ENCODE measurements around the gene AHCYL1. TPM values are rescaled to one million over a fixed set of nuclear protein-coding genes. Genes with fewer than 3 reads are reported as not detected.

The AHCYL1 gene
- total RNA-seq, 1 experiment from 2014 or later: 147 TPM

GRCh38 chr1:109976762-109977161 is 7.8 kb upstream of the AHCYL1 start:
- intact Hi-C loops (cut with micrococcal nuclease; ENCODE audit: unreplicated experiment): no loop called here
- H3K4me2 ChIP-seq: peak overlapping the region; percentile 60
- no peak for DNase-seq
- peaks cover 82% of the 10 kb centered on the region for H3K4me1 ChIP-seq (replicated peaks; ENCODE audit: insufficient read depth)
- no peaks in the 10 kb centered on the region for H4K20me1 ChIP-seq (ENCODE audit: insufficient read depth)
- ChIA-PET CTCF (no interaction called here), POLR2A (ENCODE audit: unreplicated experiment) (no interaction called here)
- H3K79me2 ChIP-seq (ENCODE audit: low read depth): no peaks in the 10 kb centered on the region
- no peak overlapping the region for H2AFZ ChIP-seq
- H3F3A ChIP-seq (ENCODE audit: insufficient read depth, low read depth): peaks cover 53% of the 10 kb centered on the region
- H3K9me3 ChIP-seq (ENCODE audit: insufficient read depth, low read depth): 0 out of 2 replicates have a peak, but pooled peaks cover 12% of the 10 kb centered on the region
- BruUV-seq (replicated peaks): no TSS peak
- H3K36me3 ChIP-seq (ENCODE audit: low read depth): no peaks in the 10 kb centered on the region
- no peaks in the 10 kb centered on the region for H3K27me3 ChIP-seq (ENCODE audit: insufficient read depth, low read depth)
- no peak overlapping the region for H3K4me3 ChIP-seq
- TF ChIP-seq EZH2 (IDR thresholded peaks at IDR 0.05; ENCODE audit: low read depth) (no peak), CTCF (conservative IDR thresholded peaks at IDR 0.05) (no peak)
- peak overlapping the region; percentile 90 for H3K27ac ChIP-seq
- no peaks in the 10 kb centered on the region for H3K9me2 ChIP-seq (ENCODE audit: insufficient read depth)

GRCh38 chr1:109977225-109977624 is 7.3 kb upstream of the AHCYL1 start:
- TF ChIP-seq CTCF (conservative IDR thresholded peaks at IDR 0.05) (no peak), EZH2 (IDR thresholded peaks at IDR 0.05; ENCODE audit: low read depth) (no peak)
- Histone ChIP-seq H3K9me2 (ENCODE audit: insufficient read depth) (no peaks in the 10 kb centered on the region), H3K4me1 (replicated peaks; ENCODE audit: insufficient read depth) (peaks cover 87% of the 10 kb centered on the region), H4K20me1 (ENCODE audit: insufficient read depth) (no peaks in the 10 kb centered on the region), H3K79me2 (ENCODE audit: low read depth) (no peaks in the 10 kb centered on the region), H3K4me3 (no peak overlapping the region), H3F3A (ENCODE audit: insufficient read depth, low read depth) (peaks cover 53% of the 10 kb centered on the region), H3K27me3 (ENCODE audit: insufficient read depth, low read depth) (no peaks in the 10 kb centered on the region), H3K36me3 (ENCODE audit: low read depth) (no peaks in the 10 kb centered on the region), H3K9me3 (ENCODE audit: insufficient read depth, low read depth) (0 out of 2 replicates have a peak, but pooled peaks cover 12% of the 10 kb centered on the region), H2AFZ (no peak overlapping the region), H3K4me2 (no peak overlapping the region), H3K27ac (no peak overlapping the region; the same call in 1 of the 2 replicates)
- POLR2A ChIA-PET (ENCODE audit: unreplicated experiment): no interaction called here
- intact Hi-C loops (cut with micrococcal nuclease; ENCODE audit: unreplicated experiment): no loop called here
- no TSS peak for BruUV-seq (replicated peaks)
- CTCF ChIA-PET: no interaction called here
- no peak for DNase-seq

- Histone ChIP-seq H3K79me2 (ENCODE audit: low read depth) (no peaks in the 10 kb centered on the region), H3K9me2 (ENCODE audit: insufficient read depth) (no peaks in the 10 kb centered on the region), H3K36me3 (ENCODE audit: low read depth) (no peaks in the 10 kb centered on the region), H3K4me2 (0 out of 2 replicates have a peak overlapping the region, but pooled peaks have one; percentile 52), H3K4me3 (no peak overlapping the region), H3K4me1 (replicated peaks; ENCODE audit: insufficient read depth) (peaks cover 93% of the 10 kb centered on the region), H3K9me3 (ENCODE audit: insufficient read depth, low read depth) (0 out of 2 replicates have a peak, but pooled peaks cover 12% of the 10 kb centered on the region), H4K20me1 (ENCODE audit: insufficient read depth) (no peaks in the 10 kb centered on the region), H2AFZ (no peak overlapping the region), H3F3A (ENCODE audit: insufficient read depth, low read depth) (peaks cover 53% of the 10 kb centered on the region), H3K27ac (peak overlapping the region; percentile 84; the same call in 1 of the 2 replicates), H3K27me3 (ENCODE audit: insufficient read depth, low read depth) (no peaks in the 10 kb centered on the region)
- intact Hi-C loops (cut with micrococcal nuclease; ENCODE audit: unreplicated experiment): no loop called here
- ChIA-PET POLR2A (ENCODE audit: unreplicated experiment) (interaction anchor here (0.5 kb wide), 1 partner anchor 38 kb away, joined by 4 read pairs; no protein-coding TSS in a partner anchor), CTCF (no interaction called here)
- DNase-seq: no peak
- no peak for TF ChIP-seq CTCF (conservative IDR thresholded peaks at IDR 0.05)
- no peak for TF ChIP-seq EZH2 (IDR thresholded peaks at IDR 0.05; ENCODE audit: low read depth)
- BruUV-seq (replicated peaks): no TSS peak
Observed at GRCh38 chr1:109977657-109978378, 6.7 kb upstream of the AHCYL1 start.
